C4-2B (cell line): ENCODE data around the gene GNPNAT1.

Experiments used
- ZFX ChIP-seq: fragments of 450-650 bp; IDR thresholded peaks from 2 replicates; pipeline ENCODE4 v1.6.1; 2017
- TF ChIP-seq, protein P1 (sequence below): fragments of 450-650 bp; conservative IDR thresholded peaks from 2 replicates; pipeline ENCODE4 v1.5.1; 2017; ENCODE audit warnings: mild to moderate bottlenecking

DNA sequence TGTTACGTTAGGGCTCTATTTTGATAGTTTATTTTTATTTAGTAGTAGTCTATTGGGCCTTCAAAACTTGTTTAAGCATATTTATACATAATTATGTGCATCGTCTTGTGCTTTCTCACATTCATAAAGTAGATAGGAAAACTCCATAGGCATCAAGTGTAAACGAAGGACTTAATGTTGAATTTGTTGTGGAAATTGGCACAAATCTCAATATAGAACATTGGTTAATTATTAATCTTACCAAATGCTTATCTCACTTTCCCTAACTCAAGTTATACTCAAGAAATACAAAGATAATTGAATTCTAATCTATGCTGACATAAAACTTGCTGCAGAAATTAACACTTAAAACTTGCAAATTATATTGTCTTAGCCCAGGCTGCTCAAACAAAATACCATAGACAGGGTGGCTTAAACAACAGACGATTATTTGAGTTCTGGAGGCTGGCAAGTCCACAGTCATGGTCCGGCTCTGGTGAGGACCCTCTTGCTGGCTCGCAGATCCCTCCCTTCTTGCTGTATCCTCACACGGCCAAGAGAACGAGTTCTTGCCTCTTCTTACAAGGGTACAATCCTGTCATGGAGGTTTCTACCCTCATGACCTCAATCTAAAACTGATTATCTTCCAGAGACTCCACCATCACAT lies 42.6 kb downstream of the GNPNAT1 start:
- TF ChIP-seq, protein P1, sequence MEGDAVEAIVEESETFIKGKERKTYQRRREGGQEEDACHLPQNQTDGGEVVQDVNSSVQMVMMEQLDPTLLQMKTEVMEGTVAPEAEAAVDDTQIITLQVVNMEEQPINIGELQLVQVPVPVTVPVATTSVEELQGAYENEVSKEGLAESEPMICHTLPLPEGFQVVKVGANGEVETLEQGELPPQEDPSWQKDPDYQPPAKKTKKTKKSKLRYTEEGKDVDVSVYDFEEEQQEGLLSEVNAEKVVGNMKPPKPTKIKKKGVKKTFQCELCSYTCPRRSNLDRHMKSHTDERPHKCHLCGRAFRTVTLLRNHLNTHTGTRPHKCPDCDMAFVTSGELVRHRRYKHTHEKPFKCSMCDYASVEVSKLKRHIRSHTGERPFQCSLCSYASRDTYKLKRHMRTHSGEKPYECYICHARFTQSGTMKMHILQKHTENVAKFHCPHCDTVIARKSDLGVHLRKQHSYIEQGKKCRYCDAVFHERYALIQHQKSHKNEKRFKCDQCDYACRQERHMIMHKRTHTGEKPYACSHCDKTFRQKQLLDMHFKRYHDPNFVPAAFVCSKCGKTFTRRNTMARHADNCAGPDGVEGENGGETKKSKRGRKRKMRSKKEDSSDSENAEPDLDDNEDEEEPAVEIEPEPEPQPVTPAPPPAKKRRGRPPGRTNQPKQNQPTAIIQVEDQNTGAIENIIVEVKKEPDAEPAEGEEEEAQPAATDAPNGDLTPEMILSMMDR = no peak
- no peak for TF ChIP-seq ZFX
